ENCODE results near the gene ADPRS. TPM values are rescaled to one million over a fixed set of nuclear protein-coding genes. Genes with fewer than 3 reads are reported as not detected.
A peak's percentile ranks its signal among the peaks of the same experiment; 100 is the strongest.

Gene ADPRS
- total RNA-seq, 4 donors from 2014 or later, result 23.8 to 43.4 (median 32.6) TPM

DNA sequence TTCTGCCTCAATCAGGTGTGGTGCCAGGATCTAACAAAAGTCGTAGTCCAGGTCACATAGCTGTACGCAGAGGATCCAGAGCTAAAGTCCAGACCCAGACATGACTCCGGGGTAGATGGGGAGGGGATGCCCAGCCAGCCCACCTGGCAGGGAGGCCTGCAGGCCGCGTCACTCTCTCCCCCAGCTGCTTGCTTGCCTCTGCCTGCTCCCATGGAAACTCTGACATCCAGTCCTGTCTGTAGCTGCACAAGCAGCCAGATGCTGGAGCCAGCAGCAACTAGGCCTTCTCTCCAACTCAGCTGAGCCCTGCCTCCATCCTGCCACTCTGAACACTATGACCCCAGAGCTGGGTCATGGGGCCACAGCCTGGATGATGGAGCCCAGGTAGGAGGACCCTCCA is 28.2 kb downstream of the ADPRS start:
- H3K27ac ChIP-seq, result peak overlapping the region in 3 of 4 donors; percentile 60 to 82 (median 79)
- TF ChIP-seq POLR2A (IDR thresholded peaks at IDR 0.05) (no peak), POLR2AphosphoS5 (IDR thresholded peaks at IDR 0.05) (no peak), EP300 (IDR thresholded peaks at IDR 0.05) (no peak)
- TF ChIP-seq, protein P1, sequence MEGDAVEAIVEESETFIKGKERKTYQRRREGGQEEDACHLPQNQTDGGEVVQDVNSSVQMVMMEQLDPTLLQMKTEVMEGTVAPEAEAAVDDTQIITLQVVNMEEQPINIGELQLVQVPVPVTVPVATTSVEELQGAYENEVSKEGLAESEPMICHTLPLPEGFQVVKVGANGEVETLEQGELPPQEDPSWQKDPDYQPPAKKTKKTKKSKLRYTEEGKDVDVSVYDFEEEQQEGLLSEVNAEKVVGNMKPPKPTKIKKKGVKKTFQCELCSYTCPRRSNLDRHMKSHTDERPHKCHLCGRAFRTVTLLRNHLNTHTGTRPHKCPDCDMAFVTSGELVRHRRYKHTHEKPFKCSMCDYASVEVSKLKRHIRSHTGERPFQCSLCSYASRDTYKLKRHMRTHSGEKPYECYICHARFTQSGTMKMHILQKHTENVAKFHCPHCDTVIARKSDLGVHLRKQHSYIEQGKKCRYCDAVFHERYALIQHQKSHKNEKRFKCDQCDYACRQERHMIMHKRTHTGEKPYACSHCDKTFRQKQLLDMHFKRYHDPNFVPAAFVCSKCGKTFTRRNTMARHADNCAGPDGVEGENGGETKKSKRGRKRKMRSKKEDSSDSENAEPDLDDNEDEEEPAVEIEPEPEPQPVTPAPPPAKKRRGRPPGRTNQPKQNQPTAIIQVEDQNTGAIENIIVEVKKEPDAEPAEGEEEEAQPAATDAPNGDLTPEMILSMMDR (IDR thresholded peaks at IDR 0.05), result no peak
- 78 to 80% methylated on average over 1 to 2 of the region's 5 CpGs for WGBS, 2 donors (ENCODE audit: low coverage in 1 of 2)
- ATAC-seq, result no peak
- no peaks in the 10 kb centered on the region for H3K36me3 ChIP-seq
- H3K4me1 ChIP-seq, result peaks cover 0 to 58% (median 30%) of the 10 kb centered on the region in 3 donors
- H3K27me3 ChIP-seq, result no peaks in the 10 kb centered on the region
- no peak overlapping the region for H3K4me3 ChIP-seq
- H3K9me3 ChIP-seq, result no peaks in the 10 kb centered on the region

DNA sequence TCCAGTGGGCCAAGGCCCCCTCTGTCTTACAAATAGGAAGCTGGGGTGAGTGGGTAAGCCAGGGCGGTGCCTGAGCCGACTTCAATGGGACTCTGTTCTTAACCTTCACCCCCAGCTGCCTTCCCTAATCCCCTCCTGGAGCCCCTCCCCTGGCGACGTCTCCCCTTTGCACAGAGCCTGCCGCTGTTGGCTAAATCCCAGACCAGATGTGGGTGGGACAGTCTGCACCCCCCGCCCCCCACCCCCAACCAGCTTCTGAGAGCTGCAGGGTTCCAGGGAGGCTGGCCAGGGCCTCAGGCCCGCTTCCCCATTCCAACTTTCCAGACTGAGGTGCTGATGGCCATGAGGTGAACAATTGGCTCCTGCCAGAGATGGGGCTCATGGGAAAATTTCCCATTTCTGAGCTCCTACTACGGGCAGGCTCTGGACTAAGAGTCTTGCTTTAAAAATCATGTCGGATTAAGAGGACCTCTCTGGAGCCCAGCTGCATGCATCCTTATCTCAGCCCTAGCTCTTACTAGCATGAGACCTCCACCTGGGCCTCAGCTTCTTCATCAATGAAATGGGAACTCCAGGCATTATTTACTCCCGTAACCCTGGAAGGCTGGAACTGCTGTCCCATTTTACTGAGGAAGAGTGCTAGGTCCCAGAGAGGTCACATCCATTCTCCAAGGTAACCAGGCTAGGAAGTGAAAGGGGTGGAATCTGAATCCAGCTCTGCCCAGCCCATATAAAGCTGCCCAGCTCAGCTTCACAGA is 29.9 kb downstream of the ADPRS start:
- 60 to 79% methylated on average over 2 to 4 of the region's 10 CpGs for WGBS, 2 donors (ENCODE audit: low coverage in 1 of 2)
- Histone ChIP-seq H3K27ac (peak overlapping the region; percentile 11 to 82 (median 73)), H3K36me3 (no peaks in the 10 kb centered on the region), H3K4me3 (no peak overlapping the region), H3K4me1 (peaks cover 0 to 66% (median 30%) of the 10 kb centered on the region in 3 donors), H3K27me3 (no peaks in the 10 kb centered on the region), H3K9me3 (no peaks in the 10 kb centered on the region)
- TF ChIP-seq, protein P1 (IDR thresholded peaks at IDR 0.05), result no peak
- no peak for TF ChIP-seq POLR2AphosphoS5 (IDR thresholded peaks at IDR 0.05)
- no peak for TF ChIP-seq POLR2A (IDR thresholded peaks at IDR 0.05)
- TF ChIP-seq EP300 (IDR thresholded peaks at IDR 0.05), result no peak
- no peak for ATAC-seq

DNA sequence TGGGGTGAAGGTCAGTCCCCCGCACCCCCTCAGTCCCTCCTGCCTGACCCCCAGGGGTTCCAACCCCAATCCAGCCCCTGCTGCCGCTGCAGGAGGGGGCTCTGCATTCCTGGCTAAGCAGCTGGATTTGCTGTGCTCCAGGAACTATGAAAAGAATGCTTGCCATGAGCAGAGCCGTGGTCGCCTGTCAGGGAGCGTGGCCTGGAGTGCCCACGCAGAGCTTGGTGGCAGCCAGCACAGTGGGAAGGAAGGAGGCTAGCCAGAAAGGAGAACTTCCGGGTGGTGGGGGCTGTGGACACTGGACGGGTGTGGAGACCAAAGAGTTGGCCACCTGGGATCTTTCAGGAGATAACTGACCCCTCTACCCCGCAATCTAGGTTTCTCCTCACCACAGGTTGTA is 30.8 kb downstream of the ADPRS start:
- Histone ChIP-seq H3K27ac (peak overlapping the region in 3 of 4 donors; percentile 67 to 82 (median 79)), H3K4me1 (peaks cover 0 to 72% (median 39%) of the 10 kb centered on the region in 3 donors), H3K27me3 (no peaks in the 10 kb centered on the region), H3K4me3 (no peak overlapping the region), H3K9me3 (no peaks in the 10 kb centered on the region), H3K36me3 (no peaks in the 10 kb centered on the region)
- peak; percentile 14 for ATAC-seq
- TF ChIP-seq EP300 (IDR thresholded peaks at IDR 0.05) (no peak), POLR2AphosphoS5 (IDR thresholded peaks at IDR 0.05) (peak; percentile 63)
- no CpG with 5 or more reads among the region's 9 CpGs for WGBS, 2 donors (ENCODE audit: low coverage in 1 of 2)

DNA sequence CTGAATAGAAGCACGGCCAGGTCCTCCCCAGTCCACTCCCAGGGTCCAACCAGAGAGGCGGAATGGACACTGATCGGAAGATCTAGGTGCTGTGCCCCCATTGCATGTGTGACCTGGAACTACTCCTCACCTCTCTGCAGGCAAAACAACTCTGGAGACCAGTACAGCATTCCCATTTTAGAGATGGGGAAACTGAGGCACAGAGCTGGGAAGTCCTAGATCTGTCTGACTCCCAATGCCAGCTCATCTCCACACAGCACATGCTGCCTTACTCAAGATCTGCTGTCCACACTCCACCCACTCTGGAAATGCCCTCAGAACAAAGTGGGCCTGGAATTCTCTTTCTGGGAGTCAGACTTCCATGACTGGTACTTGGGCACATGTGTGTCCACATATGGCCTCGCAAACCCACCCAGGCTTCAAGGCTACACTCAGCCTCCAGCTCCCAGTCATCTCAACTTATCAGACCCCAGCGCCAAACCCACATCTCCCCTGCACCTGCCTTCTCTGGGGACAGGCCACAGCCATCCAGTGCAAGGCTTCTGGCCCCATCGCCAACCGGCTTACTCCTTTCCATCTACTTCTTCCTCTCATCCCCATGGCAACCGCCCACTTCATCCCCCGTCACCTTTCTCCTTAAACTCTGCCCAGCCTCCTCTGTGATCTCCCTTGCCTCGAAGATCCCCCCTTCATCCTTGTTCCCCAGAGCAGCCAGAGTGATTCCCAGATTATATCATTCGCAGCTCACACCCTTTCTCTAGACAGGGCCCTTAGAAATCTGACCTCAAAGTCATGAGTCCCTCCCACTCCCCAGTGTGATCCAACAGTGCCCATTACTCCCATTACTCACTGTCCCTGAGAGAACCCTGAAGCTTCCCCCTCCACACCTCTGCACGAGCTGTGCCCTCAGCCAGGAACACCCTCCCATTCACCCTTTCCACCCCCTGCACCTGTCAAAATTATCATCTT is 33.7 kb downstream of the ADPRS start:
- Histone ChIP-seq H3K4me3 (no peak overlapping the region), H3K27ac (peak overlapping the region in 2 of 4 donors; percentile 63 to 83), H3K4me1 (peaks cover 0 to 61% (median 30%) of the 10 kb centered on the region in 3 donors), H3K36me3 (no peaks in the 10 kb centered on the region), H3K9me3 (no peaks in the 10 kb centered on the region), H3K27me3 (no peaks in the 10 kb centered on the region)
- no peak for ATAC-seq
- TF ChIP-seq EP300 (IDR thresholded peaks at IDR 0.05) (no peak), POLR2A (IDR thresholded peaks at IDR 0.05) (no peak), POLR2AphosphoS5 (IDR thresholded peaks at IDR 0.05) (no peak)
- TF ChIP-seq, protein P1 (IDR thresholded peaks at IDR 0.05), result no peak
- 78 to 81% methylated on average over 7 of the region's 12 CpGs for WGBS, 2 donors (ENCODE audit: low coverage in 1 of 2)

DNA sequence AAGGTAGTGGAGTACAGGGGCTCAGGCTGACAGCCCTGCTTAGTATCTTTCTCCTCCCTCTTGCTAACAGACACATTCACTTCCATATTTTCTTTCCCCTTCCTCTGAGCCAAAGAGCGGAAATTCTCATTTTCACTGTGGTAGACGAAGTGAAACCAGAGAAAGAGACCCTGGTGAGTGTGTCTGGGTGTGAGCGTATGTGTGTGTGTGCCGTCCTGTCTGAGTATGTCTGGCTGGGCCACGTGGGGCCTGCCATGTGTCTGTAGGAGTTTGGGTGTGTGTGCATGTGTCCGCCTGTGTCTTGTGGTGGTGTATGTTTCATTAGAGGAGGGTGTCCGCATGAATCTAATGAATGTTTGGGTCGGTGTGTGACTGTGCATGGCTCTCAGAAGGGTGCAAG is 34.7 kb downstream of the ADPRS start:
- peak; percentile 21 for ATAC-seq
- H3K36me3 ChIP-seq, result no peaks in the 10 kb centered on the region
- no peak for TF ChIP-seq EP300 (IDR thresholded peaks at IDR 0.05)
- no peak for TF ChIP-seq POLR2AphosphoS5 (IDR thresholded peaks at IDR 0.05)
- TF ChIP-seq POLR2A (IDR thresholded peaks at IDR 0.05), result no peak
- TF ChIP-seq, protein P1 (IDR thresholded peaks at IDR 0.05), result no peak
- H3K4me1 ChIP-seq, result peaks cover 0 to 54% (median 30%) of the 10 kb centered on the region in 3 donors
- 64 to 70% methylated on average over 5 to 8 of the region's 8 CpGs for WGBS, 2 donors (ENCODE audit: low coverage in 1 of 2)
- peak overlapping the region in 3 of 4 donors; percentile 83 to 85 (median 84) for H3K27ac ChIP-seq
- no peaks in the 10 kb centered on the region for H3K9me3 ChIP-seq
- no peak overlapping the region for H3K4me3 ChIP-seq
- no peaks in the 10 kb centered on the region for H3K27me3 ChIP-seq

Data from gastroesophageal sphincter (tissue), 4 donors.